Heart left ventricle (tissue), 13 donors: ENCODE data around the gene POLD2.

Experiments used
- CTCF ChIP-seq, 12 donors: fragments of 200-600 bp; sonication (generic) in 4 of 12; IDR thresholded peaks; one replicate each; pipeline versions ENCODE4 v1.5.0 to v1.8.0; 2018 to 2022; ENCODE audit warnings: antibody characterized with exemption in 12 of 12, mild to moderate bottlenecking in 5 of 12
- POLR2A ChIP-seq, 2 donors: fragments of 450-650 bp; IDR thresholded peaks; one replicate each; pipeline ENCODE4 v1.6.1; 2017; ENCODE audit warnings: antibody characterized with exemption in 2 of 2, mild to moderate bottlenecking in 2 of 2, moderate library complexity in 2 of 2
- donor health status: ischemic (EF 13 %, LVEDD 7.1; RV severe dilation, severe dysfunction).
- donor health status: DM: no; HTN: yes; CAD: no.
- donor health status: DM: no; HTN: no; CAD: no.
- donor health status: ischemic (EF 25% LVEDD 6.9; RV normal size, moderate dysfunction).
- donor health status: ischemic (EF 25% LVEDD 5.7; RV mildly dilated, moderate dysfunction).
- donor health status: ischemic (EF 35%, LVEDD 5.7; RV mildly dilated, moderate dysfunction).
- donor health status: nonischemic (EF 11% LVEDD 7.7; RV severe dilation, severe dysfunction).
- donor health status: DM: yes; HTN: yes; CAD: no.
- donor health status: PGD.
- donor health status: ischemic (EF 29% LVEDD 5.4; RV normal size, mild dysfunction).
- donor health status: nonischemic (EF 23%, LVEDD 6.1; RV moderate dilation, normal function).

- TF ChIP-seq POLR2A (IDR thresholded peaks at IDR 0.05) (no peak), CTCF (IDR thresholded peaks at IDR 0.05) (no peak)
These were observed 1.5 kb upstream of the POLD2 start for GRCh38 chr7:44124822-44125202.
